Activated CD4-positive, alpha-beta T cell treated with anti-CD3 and anti-CD28 coated beads, Interleukin-2, amount 50 U/mL, for 1 hour (primary cell): ENCODE measurements around the gene CXCL10.

Source experiments
- DNase-seq: peaks from one replicate; pipeline ENCODE4 v3.0.0-alpha.2; 2020

CXCL10 gene

DNA sequence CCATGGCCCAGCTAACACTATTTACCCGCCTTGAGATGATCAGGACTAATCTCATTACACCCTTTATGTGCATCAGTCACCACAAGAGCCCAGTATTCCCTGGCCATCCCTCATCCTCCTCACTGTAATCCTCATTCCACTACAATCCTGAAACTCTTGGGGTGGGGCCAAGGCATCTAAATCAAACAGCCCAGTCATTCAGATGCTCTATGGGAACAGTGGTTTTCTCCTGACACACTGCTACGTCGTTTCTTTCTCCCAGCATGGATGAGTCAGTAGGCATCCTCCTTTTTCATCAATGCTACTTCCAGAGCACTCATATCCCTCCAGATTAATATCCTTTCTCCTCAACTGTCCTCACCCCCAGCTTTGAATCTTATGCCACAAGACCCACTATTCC is 38.2 kb downstream of the CXCL10 start:
- DNase-seq: no peak

DNA sequence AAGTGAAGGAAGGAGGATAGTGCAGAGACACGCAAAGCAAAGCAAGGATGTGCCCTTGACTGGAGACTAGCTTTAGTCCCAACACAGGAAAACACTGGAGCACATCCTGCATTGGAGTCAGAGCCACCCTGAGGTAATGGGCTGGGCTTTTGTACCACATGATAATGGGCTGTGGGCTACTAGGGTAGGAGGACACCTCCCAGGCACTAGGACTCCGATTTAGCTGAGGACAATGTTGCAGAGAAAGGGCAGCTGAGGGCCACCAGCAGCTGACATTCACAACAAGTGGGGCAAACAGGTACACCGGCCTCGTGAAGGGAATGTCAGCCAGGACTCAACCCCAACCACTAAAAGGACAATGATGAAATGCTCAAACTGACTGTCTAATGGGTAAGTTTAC is 42.7 kb downstream of the CXCL10 start:
- DNase-seq: no peak

DNA sequence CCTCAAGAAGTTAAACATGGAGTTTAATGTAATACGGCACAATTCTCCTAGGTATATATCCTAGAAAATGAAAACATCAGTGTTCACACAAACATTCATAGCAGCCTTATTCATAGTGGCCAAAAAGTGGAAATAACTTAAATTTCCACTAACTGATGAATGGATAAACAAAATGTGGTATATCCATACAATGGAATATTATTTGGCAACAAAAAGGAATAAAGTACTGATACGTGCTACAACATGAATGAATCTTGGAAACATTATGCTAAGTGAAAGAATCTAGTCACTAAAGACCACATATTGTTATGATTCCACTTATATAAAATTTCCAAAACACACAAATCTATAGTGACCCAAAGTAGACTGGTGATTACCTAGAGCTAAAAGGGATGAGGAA is 47.1 kb downstream of the CXCL10 start:
- no peak for DNase-seq

DNA sequence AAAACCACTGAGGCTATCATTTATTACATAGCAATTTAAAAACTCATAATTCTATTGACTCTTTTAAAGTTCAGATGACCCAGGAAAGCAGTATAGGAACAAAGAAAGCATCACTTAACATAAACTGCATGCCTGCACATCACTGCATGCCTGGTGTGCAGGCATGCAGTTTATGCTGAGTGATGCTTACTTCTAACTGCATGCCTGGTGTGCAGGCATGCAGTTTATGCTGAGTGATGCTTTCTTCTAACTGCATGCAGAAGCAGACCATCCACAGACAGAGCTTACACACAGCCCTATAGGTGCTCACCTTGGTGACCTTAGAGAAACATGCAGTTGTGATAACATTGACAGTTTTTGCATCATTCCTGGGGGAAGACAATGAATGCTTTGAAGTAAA is 49.5 kb downstream of the CXCL10 start:
- DNase-seq: no peak
